ENCODE data around the gene VOPP1.

DNA sequence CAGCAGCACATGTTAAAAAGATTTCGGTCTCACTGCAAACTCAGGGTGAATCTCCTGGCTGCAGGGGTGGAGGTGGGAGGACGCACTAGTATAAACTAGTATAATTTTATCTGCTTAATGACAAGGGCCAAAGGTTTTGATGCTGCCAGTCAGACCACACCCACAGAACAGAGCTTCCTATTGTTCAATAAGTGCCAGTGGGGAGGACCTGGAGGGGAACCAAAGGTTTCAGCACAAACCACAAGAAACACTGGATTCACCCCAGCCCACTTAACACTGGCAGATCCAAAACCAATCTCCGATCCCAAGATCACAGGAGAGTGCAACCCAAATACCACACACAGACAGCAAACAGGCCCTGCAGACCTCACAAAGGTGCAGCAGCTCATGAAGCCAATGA lies 6.6 kb downstream of the VOPP1 start:
- TF ChIP-seq, protein P1, sequence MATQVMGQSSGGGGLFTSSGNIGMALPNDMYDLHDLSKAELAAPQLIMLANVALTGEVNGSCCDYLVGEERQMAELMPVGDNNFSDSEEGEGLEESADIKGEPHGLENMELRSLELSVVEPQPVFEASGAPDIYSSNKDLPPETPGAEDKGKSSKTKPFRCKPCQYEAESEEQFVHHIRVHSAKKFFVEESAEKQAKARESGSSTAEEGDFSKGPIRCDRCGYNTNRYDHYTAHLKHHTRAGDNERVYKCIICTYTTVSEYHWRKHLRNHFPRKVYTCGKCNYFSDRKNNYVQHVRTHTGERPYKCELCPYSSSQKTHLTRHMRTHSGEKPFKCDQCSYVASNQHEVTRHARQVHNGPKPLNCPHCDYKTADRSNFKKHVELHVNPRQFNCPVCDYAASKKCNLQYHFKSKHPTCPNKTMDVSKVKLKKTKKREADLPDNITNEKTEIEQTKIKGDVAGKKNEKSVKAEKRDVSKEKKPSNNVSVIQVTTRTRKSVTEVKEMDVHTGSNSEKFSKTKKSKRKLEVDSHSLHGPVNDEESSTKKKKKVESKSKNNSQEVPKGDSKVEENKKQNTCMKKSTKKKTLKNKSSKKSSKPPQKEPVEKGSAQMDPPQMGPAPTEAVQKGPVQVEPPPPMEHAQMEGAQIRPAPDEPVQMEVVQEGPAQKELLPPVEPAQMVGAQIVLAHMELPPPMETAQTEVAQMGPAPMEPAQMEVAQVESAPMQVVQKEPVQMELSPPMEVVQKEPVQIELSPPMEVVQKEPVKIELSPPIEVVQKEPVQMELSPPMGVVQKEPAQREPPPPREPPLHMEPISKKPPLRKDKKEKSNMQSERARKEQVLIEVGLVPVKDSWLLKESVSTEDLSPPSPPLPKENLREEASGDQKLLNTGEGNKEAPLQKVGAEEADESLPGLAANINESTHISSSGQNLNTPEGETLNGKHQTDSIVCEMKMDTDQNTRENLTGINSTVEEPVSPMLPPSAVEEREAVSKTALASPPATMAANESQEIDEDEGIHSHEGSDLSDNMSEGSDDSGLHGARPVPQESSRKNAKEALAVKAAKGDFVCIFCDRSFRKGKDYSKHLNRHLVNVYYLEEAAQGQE (IDR thresholded peaks at IDR 0.05; ENCODE audit: low read depth, low read length), result no peak
- TF ChIP-seq USF1 (IDR thresholded peaks at IDR 0.05; ENCODE audit: borderline replicate concordance, extremely low read length, insufficient read depth, low read depth, low read length) (no peak), CEBPB (IDR thresholded peaks at IDR 0.05; ENCODE audit: borderline replicate concordance in 1 of 2, low read depth in 2 of 2, low read length in 2 of 2) (no peak), SREBF2 (IDR thresholded peaks at IDR 0.05; ENCODE audit: low read length) (no peak), CTCF (IDR thresholded peaks at IDR 0.05 in 2 of 3, conservative IDR thresholded peaks at IDR 0.05 in 1 of 3; ENCODE audit: control insufficient read depth in 2 of 3, extremely low read depth in 1 of 3, insufficient read depth in 1 of 3, low read depth in 3 of 3, low read length in 3 of 3) (no peak), POLR2AphosphoS5 (IDR thresholded peaks at IDR 0.05; ENCODE audit: low read length) (peak; percentile 46; the same call in 1 of the 2 replicates), TAF1 (IDR thresholded peaks at IDR 0.05; ENCODE audit: borderline replicate concordance, low read depth, low read length) (no peak), CBX5 (IDR thresholded peaks at IDR 0.05; ENCODE audit: low read depth) (no peak), MAX (IDR thresholded peaks at IDR 0.05; ENCODE audit: low read depth, low read length) (no peak), ZZZ3 (IDR thresholded peaks at IDR 0.05; ENCODE audit: control insufficient read depth, insufficient read length, low read depth) (no peak), STAT1 (conservative IDR thresholded peaks at IDR 0.05) (no peak)
- TF ChIP-seq, protein P2, sequence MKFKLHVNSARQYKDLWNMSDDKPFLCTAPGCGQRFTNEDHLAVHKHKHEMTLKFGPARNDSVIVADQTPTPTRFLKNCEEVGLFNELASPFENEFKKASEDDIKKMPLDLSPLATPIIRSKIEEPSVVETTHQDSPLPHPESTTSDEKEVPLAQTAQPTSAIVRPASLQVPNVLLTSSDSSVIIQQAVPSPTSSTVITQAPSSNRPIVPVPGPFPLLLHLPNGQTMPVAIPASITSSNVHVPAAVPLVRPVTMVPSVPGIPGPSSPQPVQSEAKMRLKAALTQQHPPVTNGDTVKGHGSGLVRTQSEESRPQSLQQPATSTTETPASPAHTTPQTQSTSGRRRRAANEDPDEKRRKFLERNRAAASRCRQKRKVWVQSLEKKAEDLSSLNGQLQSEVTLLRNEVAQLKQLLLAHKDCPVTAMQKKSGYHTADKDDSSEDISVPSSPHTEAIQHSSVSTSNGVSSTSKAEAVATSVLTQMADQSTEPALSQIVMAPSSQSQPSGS (IDR thresholded peaks at IDR 0.05; ENCODE audit: low read length), result no peak
